Choroid plexus epithelial cell (primary cell): Measurements from ENCODE around the gene FLYWCH1.

Experiments used
- DNase-seq: peaks from one replicate; pipeline ENCODE4 v3.0.0-alpha.2; 2010; ENCODE audit warnings: low read depth
- H3K4me3 ChIP-seq: 2 replicates; pipeline ENCODE4 v1.5.1; 2011; ENCODE audit warnings: low read depth, mild to moderate bottlenecking, control low read depth, low read length, moderate library complexity
- TF ChIP-seq, protein P1 (sequence below): conservative IDR thresholded peaks from 2 replicates; pipeline ENCODE4 v1.5.1; 2011; ENCODE audit warnings: low read depth, mild to moderate bottlenecking, control low read depth, inconsistent platforms, low read length, moderate library complexity

Gene FLYWCH1

DNA sequence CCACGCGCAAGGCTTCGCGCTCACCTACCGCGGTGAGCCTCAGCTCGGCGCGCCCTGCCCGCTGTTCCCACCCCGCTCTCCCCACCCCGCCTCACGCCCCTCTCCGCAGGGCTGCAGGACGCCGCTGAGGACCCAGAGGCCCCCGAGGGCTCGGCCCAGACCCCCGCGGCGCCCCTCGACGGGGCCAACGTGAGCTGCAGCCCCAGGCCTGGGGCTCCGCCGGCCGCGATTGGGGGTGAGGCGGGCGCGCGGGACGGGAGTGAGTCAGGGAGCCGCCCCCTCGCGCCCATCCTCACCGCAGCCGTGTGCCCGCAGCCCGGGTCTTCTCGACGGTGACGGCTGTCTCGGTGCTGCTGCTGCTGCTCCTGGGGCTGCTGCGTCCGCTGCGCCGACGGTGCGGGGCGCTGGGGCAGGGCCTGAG is 55.5 kb downstream of the FLYWCH1 start:
- no peak for DNase-seq
- H3K4me3 ChIP-seq: no peak overlapping the region
- TF ChIP-seq, protein P1, sequence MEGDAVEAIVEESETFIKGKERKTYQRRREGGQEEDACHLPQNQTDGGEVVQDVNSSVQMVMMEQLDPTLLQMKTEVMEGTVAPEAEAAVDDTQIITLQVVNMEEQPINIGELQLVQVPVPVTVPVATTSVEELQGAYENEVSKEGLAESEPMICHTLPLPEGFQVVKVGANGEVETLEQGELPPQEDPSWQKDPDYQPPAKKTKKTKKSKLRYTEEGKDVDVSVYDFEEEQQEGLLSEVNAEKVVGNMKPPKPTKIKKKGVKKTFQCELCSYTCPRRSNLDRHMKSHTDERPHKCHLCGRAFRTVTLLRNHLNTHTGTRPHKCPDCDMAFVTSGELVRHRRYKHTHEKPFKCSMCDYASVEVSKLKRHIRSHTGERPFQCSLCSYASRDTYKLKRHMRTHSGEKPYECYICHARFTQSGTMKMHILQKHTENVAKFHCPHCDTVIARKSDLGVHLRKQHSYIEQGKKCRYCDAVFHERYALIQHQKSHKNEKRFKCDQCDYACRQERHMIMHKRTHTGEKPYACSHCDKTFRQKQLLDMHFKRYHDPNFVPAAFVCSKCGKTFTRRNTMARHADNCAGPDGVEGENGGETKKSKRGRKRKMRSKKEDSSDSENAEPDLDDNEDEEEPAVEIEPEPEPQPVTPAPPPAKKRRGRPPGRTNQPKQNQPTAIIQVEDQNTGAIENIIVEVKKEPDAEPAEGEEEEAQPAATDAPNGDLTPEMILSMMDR: no peak

DNA sequence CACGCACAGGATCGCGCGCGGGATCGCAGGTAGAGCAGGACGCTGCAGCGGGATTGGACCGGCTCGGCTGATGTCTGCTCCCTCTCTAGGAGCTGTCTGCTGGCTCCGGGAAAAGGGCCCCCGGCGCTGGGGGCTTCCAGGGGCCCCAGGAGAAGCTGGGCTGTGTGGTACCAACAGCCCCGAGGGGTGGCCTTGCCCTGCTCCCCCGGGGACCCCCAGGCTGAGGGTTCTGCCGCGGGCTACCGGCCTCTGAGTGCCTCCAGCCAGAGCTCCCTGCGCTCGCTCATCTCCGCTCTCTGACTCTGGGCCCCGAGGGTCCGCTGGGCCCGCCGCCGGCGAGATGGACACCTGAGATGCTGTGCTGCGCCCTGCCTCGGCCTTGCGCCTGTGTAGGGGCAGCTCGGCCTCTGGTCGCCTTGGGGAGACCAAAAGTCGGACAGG is 56.0 kb downstream of the FLYWCH1 start:
- no peak for DNase-seq
- H3K4me3 ChIP-seq: no peak overlapping the region
- TF ChIP-seq, protein P1: no peak

DNA sequence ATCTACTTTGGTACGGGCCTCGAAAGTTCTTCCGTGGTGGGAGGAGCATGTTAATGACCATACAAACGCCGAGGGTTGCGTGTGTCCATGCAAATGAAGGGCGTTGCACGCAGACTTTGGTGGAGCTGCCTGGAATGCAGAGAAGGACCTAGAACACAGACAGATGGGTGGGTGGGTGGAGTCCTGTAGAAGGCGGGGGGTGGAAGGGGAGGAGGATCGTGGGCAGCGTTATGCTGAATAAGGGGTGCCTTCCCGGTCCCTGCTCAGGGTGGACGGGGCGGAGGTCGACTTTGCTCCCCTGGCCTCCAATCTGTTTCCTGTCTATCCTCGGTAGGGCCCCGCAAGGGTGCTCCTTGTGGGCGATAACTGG is 56.6 kb downstream of the FLYWCH1 start:
- peak overlapping the region; percentile 58 for H3K4me3 ChIP-seq
- TF ChIP-seq, protein P1: no peak

DNA sequence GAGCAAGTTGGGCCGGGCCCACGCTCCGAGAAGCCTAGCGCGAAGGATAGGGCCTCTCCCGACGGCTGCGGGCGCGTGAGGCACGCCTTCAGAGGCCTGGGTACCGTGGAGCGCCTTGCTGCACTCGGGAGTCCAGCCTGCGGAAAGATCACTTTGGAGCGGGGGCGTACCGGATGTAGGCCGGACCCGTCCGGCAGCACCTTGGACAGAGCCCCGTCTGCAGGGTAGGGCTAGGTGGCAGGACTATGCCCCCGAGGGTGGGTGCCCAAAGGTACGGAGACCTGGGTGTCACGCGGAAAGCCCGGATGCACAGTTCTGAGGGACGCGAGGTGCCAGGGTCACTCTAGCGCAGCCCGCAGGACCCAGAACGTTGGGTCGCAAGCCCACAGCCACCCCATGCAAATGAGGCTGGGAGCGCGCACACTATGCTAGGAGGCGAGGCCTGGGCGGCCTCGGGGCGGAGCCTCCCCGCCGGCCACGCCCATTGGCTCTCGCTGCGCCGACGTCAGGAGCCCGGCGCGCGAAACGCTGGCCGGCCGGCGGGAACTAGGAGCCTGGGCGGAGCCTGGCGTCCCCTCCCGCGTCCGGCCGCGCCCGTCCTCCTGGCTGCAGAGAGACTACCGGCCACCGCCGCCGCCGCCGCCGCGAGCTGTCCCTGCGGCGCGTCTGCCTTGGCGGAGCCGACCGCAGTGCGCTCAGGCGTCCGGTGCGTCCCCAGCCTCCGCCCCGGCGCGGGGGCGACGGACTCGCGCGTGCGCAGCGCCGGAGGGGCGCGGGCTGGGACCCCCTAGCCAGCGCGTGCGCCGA is 57.2 kb downstream of the FLYWCH1 start, which contains the start of gene PAQR4:
Gene PAQR4 (plus strand): TSS at position 611 of the 807 bp plus-strand sequence. CDS start 327 bp downstream, outside the sequence.
- H3K4me3 ChIP-seq: peak within 1 kb of the TSS; percentile 58
- peak; percentile 85 for DNase-seq
- TF ChIP-seq, protein P1: no peak

More for the DNA sequence above, 56.6 kb downstream of the FLYWCH1 start:
- no peak for DNase-seq

DNA sequence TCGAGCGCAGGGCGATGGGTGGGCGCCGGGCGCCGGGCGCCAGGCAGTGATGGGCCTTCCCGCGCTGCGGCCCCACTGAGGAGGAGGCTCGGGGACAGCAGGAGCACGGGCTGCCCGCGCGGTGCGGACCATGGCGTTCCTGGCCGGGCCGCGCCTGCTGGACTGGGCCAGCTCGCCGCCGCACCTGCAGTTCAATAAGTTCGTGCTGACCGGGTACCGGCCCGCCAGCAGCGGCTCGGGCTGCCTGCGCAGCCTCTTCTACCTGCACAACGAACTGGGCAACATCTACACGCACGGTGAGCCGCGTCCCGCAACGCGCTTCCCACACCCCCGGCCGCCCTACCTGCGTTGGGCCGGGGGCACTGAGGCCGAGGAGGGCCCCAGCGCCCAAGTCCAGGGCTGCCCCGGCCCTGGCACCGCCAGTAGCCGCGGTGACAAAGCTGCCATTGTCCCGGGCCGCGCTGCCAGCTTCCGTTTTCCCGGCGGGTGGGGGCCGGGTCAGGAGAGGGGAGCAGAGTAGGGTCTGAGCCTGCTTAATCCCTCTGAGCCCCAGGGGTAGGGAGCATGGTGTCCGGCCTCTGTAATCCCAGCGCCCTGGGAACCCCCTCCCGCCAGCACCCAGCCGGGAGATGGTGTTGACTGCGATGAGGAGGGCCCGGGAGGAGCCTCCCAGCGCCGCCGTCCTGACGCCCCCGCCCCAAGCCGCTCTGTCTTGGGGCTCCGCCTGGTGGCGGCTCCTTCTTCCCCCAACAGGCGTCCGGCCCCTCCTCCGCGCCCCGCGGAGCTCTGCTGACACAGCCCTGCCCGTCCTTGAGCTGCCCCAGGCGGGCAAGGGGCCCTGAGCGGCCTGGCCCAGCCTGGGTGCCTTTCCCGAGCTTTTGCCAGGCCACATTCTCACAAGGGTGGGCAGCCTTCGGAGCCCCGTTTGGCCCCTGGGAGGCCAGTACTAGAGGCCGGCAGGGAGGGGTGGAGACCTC is 58.1 kb downstream of the FLYWCH1 start:
- peak overlapping the region; percentile 58 for H3K4me3 ChIP-seq
- DNase-seq: peak; percentile 21
- TF ChIP-seq, protein P1: peak; percentile 49

DNA sequence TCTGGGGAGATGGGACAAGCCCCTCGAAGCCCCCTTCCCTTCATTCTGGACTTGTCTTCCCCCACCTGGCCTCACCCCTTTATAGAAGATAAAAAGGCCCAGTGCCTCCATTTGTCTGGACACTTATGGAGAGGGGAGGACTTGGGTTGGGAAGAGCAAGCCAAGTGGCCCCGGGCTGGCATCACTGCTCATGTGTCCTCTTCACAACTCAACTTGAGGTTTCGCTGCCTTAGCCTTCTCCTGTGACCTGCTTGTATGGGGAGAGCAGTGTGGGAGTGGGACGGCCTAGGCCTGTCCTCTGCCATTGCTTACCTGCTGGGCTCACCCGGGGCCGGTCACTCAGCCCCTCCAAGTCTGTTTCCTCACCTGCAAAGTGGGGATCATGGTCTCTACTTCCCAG is 58.8 kb downstream of the FLYWCH1 start:
- TF ChIP-seq, protein P1: no peak
- H3K4me3 ChIP-seq: no peak overlapping the region
- DNase-seq: no peak
